G401.6 (cell line): ENCODE results near the gene RASGRP4.
A peak's percentile ranks its signal among the peaks of the same experiment; 100 is the strongest.
"Not testable (repeated sequence)": the region's sequence is repeated elsewhere in the genome, so short reads cannot be mapped to it uniquely, and the experiment has no call there.

Experiments
- FAIRE-seq: peaks from 2 replicates; lab custom pipeline; 2012; peaks lifted over from hg19 to GRCh38; lab: Jason Lieb, UNC

Gene RASGRP4

DNA sequence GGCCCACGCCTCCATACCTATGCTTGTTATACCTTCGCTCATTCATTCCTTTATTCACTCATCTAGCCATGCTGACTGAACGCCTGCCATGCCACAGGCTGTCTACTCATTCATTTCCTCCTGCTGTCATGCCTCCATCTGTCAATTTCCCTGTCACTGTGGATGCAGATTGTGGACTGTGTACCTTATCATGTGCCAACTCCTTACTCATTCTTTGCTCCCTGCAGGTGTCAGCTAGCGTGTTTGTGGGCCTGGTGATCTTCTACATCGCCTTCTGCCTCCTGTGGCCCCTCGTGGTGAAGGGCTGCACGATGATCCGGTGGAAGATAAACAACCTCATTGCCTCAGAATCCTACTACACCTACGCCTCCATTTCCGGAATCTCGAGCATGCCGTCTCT, 55.7 kb downstream of the RASGRP4 start:
- no peak for FAIRE-seq

DNA sequence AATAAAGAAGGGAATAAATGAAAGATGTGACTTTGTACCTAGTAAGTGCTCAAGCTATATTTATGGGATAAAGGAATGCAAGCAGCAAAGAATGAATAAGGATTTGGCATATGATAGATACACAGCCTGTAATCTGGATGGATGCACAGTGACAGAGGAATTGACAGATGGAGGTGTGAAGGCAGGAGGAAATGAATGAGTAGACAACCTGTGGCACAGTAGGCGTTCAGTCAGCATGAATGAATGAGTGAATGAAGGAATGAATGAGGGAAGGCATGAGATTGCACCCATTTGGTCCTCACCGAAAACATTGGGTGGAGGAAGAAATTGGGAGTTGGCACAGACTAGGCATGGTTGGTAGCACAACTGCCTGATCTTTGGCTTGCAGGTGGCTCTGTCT, 56.4 kb downstream of the RASGRP4 start:
- FAIRE-seq: no peak

DNA sequence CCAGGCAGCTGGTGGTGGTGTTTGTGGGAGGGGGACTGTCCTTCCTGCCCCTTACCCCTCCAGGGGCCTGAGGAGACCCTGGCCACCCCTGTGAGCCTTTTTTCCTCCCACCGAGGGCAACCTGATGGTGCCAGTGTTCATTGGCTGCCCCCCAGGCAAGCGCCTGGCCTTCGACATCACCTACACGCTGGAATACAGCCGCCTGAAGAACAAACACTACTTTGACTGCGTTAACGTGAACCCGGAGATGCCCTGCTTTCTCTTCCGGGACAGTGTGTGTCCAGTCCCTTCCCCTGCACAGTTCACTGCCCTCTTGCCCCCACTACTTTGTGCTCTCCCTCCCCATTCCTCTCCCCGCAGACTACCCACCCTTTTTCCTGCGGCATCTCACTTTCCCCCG, 59.0 kb downstream of the RASGRP4 start:
- FAIRE-seq: no peak

DNA sequence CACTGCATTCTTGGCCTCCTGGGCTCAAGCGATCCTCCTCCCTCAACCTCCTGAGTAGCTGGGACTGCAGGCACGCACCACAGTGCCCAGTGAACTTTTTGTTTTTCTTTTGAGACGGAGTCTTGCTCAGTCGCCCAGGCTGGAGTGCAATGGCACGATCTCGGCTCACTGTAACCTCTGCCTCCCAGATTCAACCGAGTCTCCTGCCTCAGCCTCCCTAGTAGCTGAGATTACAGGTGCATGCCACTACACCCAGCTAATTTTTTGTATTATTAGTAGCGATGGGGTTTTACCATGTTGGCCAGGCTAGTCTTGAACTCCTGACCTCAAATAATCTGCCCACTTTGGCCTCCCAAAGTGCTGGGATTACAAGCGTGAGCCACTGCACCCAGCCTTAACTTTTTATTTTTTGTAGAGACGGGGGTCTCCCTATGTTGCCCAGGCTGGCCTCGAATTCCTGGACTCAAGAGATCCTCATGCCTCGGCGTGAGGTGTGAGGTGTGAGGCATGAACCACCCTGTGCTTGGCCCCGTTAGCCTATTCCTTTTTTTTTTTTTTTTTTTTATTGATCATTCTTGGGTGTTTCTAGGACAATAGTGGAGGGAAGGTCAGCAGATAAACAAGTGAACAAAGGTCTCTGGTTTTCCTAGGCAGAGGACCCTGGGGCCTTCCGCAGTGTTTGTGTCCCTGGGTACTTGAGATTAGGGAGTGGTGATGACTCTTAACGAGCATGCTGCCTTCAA, 62.9 kb downstream of the RASGRP4 start:
- FAIRE-seq: not testable (repeated sequence)

DNA sequence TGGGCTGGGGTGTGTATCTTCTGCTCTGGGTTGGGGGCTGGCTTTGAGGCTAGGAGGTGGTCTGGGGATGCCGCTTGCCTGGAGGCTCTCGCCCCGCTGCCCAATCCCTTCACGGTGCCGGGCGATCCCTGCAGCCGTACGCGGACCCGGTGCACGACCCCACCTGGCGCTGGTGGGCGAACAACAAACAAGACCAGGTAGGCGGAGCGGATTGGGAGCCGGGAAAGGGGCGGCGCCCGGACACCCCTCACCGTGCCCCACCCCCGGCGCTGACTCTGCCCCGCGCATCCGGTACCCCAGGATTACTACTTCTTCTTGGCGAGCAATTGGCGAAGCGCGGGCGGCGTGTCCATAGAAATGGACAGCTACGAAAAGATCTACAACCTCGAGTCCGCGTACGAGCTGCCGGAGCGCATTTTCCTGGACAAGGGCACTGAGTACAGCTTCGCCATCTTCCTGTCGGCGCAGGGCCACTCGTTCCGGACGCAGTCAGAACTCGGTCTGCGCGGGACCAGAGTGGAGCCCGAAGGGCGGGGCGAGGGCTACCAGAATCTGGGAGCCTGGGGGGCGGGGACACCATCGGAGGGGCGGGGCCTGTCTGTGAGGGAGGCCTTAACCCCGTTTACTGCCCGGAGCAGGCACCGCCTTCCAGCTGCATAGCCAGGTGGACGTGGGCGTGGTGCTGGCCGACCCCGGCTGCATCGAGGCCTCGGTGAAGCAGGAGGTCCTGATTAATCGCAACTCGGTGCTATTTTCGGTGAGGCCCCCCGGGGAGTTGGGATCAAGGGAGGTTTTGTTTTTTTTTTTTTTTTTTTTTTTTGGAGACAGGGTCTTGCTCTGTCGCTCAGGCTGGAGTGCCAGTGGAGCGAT, 63.7 kb downstream of the RASGRP4 start:
- peak; percentile 60 for FAIRE-seq

DNA sequence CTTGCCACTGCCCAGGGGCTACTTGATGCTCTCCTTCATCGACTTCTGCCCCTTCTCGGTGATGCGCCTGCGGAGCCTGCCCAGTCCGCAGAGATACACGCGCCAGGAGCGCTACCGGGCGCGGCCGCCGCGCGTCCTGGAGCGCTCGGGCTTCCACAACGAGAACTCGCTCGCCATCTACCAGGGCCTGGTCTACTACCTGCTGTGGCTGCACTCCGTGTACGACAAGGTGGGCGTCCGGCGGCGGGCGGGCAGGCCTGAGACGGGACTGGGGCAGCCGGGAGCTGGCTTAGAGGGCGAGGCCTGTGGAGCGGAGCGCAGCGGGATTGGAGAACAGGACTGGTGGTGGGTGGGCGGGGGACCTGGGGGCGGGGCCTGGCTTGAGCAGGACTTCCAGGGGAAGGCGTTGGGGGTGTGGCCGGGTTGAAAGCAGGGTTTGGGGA, 64.4 kb downstream of the RASGRP4 start:
- FAIRE-seq: no peak

DNA sequence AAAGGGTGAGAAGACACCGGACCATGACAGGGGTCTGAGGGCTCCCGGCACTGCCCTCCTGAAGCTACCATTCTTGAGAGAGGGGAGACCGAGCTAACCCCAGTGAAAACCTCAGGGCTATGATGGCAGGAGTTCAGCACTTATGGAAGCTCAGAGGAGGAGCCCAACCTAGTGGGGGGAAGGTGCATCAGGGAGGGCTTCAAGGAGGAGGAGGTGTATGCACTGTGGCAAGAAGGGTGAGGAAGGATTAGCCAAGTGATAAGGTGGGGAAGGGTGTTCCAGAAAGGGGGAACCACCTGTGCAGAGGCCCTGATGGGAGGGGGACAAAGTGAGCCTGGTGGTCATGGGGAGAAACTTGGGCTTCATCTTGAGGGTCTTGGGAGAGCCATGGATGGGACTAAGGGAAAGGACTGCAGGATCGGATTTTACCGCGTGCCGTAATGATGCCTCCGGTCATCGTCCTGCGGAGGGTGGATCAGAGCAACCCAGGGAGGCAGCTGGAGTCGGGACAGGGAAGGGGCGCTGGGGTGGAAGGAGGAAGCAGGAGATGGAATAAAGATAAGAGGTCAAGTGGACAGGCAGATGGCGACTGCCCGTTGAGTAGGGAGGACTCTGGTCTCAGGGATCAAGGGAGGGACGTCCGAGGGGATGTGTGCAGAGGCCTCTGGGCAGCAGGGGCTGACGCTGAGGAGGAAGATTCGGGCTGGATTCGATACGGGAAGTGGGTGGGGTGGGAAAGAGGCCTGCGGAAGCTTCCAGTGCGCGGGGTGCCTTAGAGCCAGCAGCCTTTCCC, 65.0 kb downstream of the RASGRP4 start:
- FAIRE-seq: no peak

DNA sequence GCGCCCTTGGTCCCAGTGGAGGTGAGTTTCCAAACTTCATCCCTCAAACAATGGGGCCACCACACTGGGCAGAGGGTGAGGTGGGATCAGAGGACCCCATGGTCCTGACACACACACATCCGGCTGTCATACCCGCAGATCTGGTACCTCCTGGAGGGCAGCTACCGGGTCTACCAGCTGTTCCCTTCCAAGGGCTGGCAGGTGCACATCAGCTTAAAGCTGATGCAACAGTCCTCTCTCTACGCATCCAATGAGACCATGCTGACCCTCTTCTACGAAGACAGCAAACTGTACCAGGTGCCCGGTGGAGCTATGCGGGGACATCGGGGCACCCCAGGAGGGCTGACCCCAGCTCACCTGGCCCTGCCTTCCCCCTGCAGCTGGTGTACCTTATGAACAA, 65.7 kb downstream of the RASGRP4 start:
- no peak for FAIRE-seq

DNA sequence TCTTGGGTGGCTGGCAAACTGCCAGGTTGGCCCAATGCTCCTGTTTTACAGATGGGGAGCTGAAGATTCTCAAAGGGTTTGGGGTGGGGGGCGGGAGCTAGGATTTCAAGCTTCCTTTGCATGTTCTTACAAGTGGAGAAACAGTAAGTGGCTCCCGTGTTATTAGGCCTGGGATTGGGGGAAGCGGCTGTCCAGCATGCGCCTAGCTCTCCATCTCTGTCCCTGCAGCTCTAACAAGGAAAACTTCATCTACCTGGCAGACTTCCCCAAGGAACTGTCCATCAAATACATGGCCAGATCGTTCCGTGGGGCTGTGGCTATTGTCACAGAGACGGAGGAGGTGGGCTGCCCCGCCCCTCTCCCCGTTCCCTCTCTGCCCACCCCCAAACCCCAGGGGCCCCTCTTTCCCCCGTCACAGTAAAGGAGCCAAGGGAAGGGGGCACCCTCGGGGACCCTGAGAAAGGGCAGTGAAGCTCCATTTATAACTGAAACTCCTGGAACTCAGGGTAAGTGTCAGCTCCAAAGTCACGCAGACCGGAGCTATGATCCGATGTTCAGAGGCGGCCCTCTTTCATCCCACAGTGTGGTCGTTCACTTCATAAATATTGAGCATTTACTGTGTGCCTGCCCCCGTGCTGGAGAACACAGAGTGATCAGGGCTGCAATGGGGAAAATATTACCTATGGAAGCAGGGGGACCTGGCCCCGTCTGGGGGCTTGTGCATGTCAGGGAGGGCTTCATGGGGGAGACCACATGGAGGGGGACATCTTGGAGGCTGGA, 66.6 kb downstream of the RASGRP4 start:
- no peak for FAIRE-seq
